ENCODE results near the gene SMYD3.
A peak's percentile ranks its signal among the peaks of the same experiment; 100 is the strongest.

The SMYD3 gene

GRCh38 chr1:246051909-246052518 lies 455.1 kb downstream of the SMYD3 start:
- FAIRE-seq: no peak
- no peak for TF ChIP-seq CTCF (IDR thresholded peaks at IDR 0.05; ENCODE audit: insufficient read depth, missing control alignments)
- DNase-seq (ENCODE audit: insufficient read length, low spot score): no peak

- FAIRE-seq: no peak
- TF ChIP-seq CTCF (IDR thresholded peaks at IDR 0.05; ENCODE audit: insufficient read depth, missing control alignments): no peak
- no peak for DNase-seq (ENCODE audit: insufficient read length, low spot score)
Measured at GRCh38 chr1:246048693-246049092, 458.4 kb downstream of the SMYD3 start.

- no peak for DNase-seq (ENCODE audit: insufficient read length, low spot score)
- TF ChIP-seq CTCF (IDR thresholded peaks at IDR 0.05; ENCODE audit: insufficient read depth, missing control alignments): no peak
- peak; percentile 11 for FAIRE-seq
Measured at GRCh38 chr1:246043556-246043955, 463.5 kb downstream of the SMYD3 start.

DNA sequence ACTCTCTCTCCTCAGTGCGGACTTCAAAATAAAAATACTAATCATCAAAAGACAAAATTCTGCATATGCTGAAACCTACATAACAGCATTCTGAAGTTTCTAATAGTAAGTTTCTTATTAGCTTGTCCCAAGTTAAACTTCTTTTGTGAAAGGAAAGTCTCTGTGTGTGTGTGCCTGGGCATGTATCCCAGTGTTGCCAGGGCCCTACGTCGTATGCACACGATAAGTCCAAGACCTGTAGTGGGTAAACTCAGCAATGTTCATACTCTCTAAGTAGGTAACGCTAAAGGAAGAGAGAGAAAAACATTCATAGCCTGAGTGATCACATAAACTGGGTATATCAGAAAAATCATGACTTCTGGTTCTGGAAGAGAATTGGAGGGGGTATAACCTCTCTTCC lies 465.7 kb downstream of the SMYD3 start:
- FAIRE-seq (no peak), DNase-seq (ENCODE audit: insufficient read length, low spot score) (no peak)
- no peak for TF ChIP-seq CTCF (IDR thresholded peaks at IDR 0.05; ENCODE audit: insufficient read depth, missing control alignments)

- TF ChIP-seq CTCF (IDR thresholded peaks at IDR 0.05; ENCODE audit: insufficient read depth, missing control alignments): no peak
- no peak for FAIRE-seq
- no peak for DNase-seq (ENCODE audit: insufficient read length, low spot score)
Measured at GRCh38 chr1:246040200-246040890, 466.7 kb downstream of the SMYD3 start.

DNA sequence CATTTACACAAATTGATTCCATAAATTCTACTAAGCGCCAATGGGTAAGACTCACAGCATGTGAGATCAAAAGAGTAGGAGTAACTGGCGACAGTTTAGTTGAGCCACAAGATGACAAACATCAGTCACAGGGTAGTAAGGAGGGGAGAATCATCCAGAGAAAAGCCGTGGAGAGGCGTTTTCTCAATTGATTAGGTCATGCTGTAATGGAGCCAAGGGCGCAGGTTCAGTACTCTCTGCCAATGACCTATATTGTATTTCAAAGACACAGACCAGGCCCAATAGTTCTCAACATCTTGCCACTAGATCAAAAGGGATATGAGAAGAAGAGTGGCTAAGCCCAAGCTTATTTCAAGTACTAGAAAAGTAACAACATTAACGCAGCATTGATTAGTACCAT lies 467.5 kb downstream of the SMYD3 start:
- no peak for DNase-seq (ENCODE audit: insufficient read length, low spot score)
- no peak for TF ChIP-seq CTCF (IDR thresholded peaks at IDR 0.05; ENCODE audit: insufficient read depth, missing control alignments)
- peak; percentile 16 for FAIRE-seq

GRCh38 chr1:246037832-246038231 lies 469.2 kb downstream of the SMYD3 start:
- no peak for TF ChIP-seq CTCF (IDR thresholded peaks at IDR 0.05; ENCODE audit: insufficient read depth, missing control alignments)
- DNase-seq (ENCODE audit: insufficient read length, low spot score) (no peak), FAIRE-seq (no peak)
